Type B pancreatic cell (in vitro differentiated cells): ENCODE results near the gene CARD11. TPM values are rescaled to one million over a fixed set of nuclear protein-coding genes. Genes with fewer than 3 reads are reported as not detected.

Experiments
- DNase-seq: peaks from one replicate; pipeline ENCODE4 v3.0.0; 2021; ENCODE audit warnings: mixed read lengths; ENCODE audit not compliant: unreplicated experiment; ENCODE audit errors: extremely low spot score
- H3K27ac Mint-ChIP-seq: 2 replicates; pipeline ENCODE4 v1.8.0; 2021; ENCODE audit warnings: mild to moderate bottlenecking, mixed read lengths
- H3K27me3 Mint-ChIP-seq: 2 replicates; pipeline ENCODE4 v1.8.0; 2021; ENCODE audit warnings: mixed read lengths
- H3K36me3 Mint-ChIP-seq: 2 replicates; pipeline ENCODE4 v1.8.0; 2021; ENCODE audit warnings: mixed read lengths
- H3K4me1 Mint-ChIP-seq: one replicate; pipeline ENCODE4 v1.8.0; 2021; ENCODE audit warnings: mixed read lengths; ENCODE audit not compliant: unreplicated experiment
- H3K4me3 Mint-ChIP-seq: 2 replicates; pipeline ENCODE4 v1.8.0; 2021; ENCODE audit warnings: mild to moderate bottlenecking, mixed read lengths
- H3K9me3 Mint-ChIP-seq: 2 replicates; pipeline ENCODE4 v1.8.0; 2021; ENCODE audit warnings: mixed read lengths
- CTCF ChIP-seq: fragments of 200-600 bp; sonication (generic); conservative IDR thresholded peaks from 2 replicates; pipeline ENCODE4 v1.5.0; 2021; ENCODE audit warnings: antibody characterized with exemption, mild to moderate bottlenecking
- total RNA-seq: library from RNA; stranded (reverse); gene quantifications from 2 replicates; pipeline ENCODE4 v1.2.1, GENCODE V29; 2021; ENCODE audit warnings: low replicate concordance

The CARD11 gene
- total RNA-seq, 1 donor from 2014 or later: 11.6 TPM

GRCh38 chr7:2909471-2910039 is 134.1 kb downstream of the CARD11 start:
- no peak overlapping the region for H3K4me3 Mint-ChIP-seq
- no peaks in the 10 kb centered on the region for H3K4me1 Mint-ChIP-seq
- H3K9me3 Mint-ChIP-seq: no peaks in the 10 kb centered on the region

GRCh38 chr7:2909043-2909442 is 134.6 kb downstream of the CARD11 start:
- no peak for DNase-seq
- no peaks in the 10 kb centered on the region for H3K36me3 Mint-ChIP-seq
- no peak for TF ChIP-seq CTCF
- no peak overlapping the region for H3K27ac Mint-ChIP-seq
- no peak overlapping the region for H3K4me3 Mint-ChIP-seq
- peaks cover 3% of the 10 kb centered on the region for H3K4me1 Mint-ChIP-seq
- H3K27me3 Mint-ChIP-seq: no peaks in the 10 kb centered on the region
- H3K9me3 Mint-ChIP-seq: no peaks in the 10 kb centered on the region

More at GRCh38 chr7:2909471-2910039, 134.1 kb downstream of the CARD11 start:
- no peak for TF ChIP-seq CTCF
- DNase-seq: no peak
- Mint-ChIP-seq H3K27me3 (no peaks in the 10 kb centered on the region), H3K27ac (no peak overlapping the region), H3K36me3 (no peaks in the 10 kb centered on the region)

- H3K4me3 Mint-ChIP-seq: no peak overlapping the region
- H3K9me3 Mint-ChIP-seq: no peaks in the 10 kb centered on the region
- no peak for TF ChIP-seq CTCF
- H3K4me1 Mint-ChIP-seq: peaks cover 5% of the 10 kb centered on the region
- DNase-seq: no peak
- H3K27me3 Mint-ChIP-seq: no peaks in the 10 kb centered on the region
- no peaks in the 10 kb centered on the region for H3K36me3 Mint-ChIP-seq
- H3K27ac Mint-ChIP-seq: no peak overlapping the region
Observed at GRCh38 chr7:2908103-2908683, 135.5 kb downstream of the CARD11 start.

- no peak for TF ChIP-seq CTCF
- Mint-ChIP-seq H3K4me1 (peaks cover 5% of the 10 kb centered on the region), H3K36me3 (no peaks in the 10 kb centered on the region), H3K4me3 (no peak overlapping the region), H3K9me3 (no peaks in the 10 kb centered on the region), H3K27ac (no peak overlapping the region), H3K27me3 (no peaks in the 10 kb centered on the region)
- DNase-seq: no peak
Observed at GRCh38 chr7:2906197-2906931, 137.3 kb downstream of the CARD11 start.

- Mint-ChIP-seq H3K4me3 (no peak overlapping the region), H3K27me3 (no peaks in the 10 kb centered on the region), H3K9me3 (no peaks in the 10 kb centered on the region), H3K36me3 (no peaks in the 10 kb centered on the region), H3K4me1 (peaks cover 5% of the 10 kb centered on the region), H3K27ac (no peak overlapping the region)
- no peak for TF ChIP-seq CTCF
- no peak for DNase-seq
Observed at GRCh38 chr7:2905500-2905899, 138.2 kb downstream of the CARD11 start.
